HAP-1 (cell line): ENCODE results near the gene EXD2.
"Not testable (repeated sequence)": the region's sequence is repeated elsewhere in the genome, so short reads cannot be mapped to it uniquely, and the experiment has no call there.

Experiments
- DNase-seq, 2 experiments: peaks; one replicate each; pipeline ENCODE4 v3.0.0-alpha.2; 2016 to 2020; ENCODE audit warnings: low spot score in 2 of 2
- H3K27me3 ChIP-seq: fragments of 250-450 bp; sonication (Bioruptor Pico); 2 replicates; pipeline ENCODE4 v1.5.1; 2020; ENCODE audit warnings: low read depth, mild to moderate bottlenecking, moderate library complexity
- H3K36me3 ChIP-seq: fragments of 250-450 bp; sonication (Bioruptor Pico); replicated peaks from 2 replicates; pipeline ENCODE4 v1.5.1; 2020; ENCODE audit warnings: mild to moderate bottlenecking
- H3K4me1 ChIP-seq: fragments of 250-450 bp; sonication (Bioruptor Pico); 2 replicates; pipeline ENCODE4 v1.5.1; 2020; ENCODE audit warnings: mild to moderate bottlenecking
- H3K4me3 ChIP-seq: fragments of 250-450 bp; sonication (Bioruptor Pico); 2 replicates; pipeline ENCODE4 v1.5.1; 2020; ENCODE audit warnings: mild to moderate bottlenecking, moderate library complexity
- H3K9me3 ChIP-seq: fragments of 250-450 bp; sonication (Bioruptor Pico); 2 replicates; pipeline ENCODE4 v1.5.1; 2020; ENCODE audit warnings: mild to moderate bottlenecking, moderate library complexity
- in situ Hi-C: fragments of 300-500 bp; cut with MboI; formaldehyde crosslinking; loops from 3 replicates; pipeline ENCODE4 v1.14.3; 2020; ENCODE audit warnings: low sequenced_read_pairs, inconsistent platforms, mixed read lengths

Gene EXD2

GRCh38 chr14:69266572-69267345, 75.5 kb downstream of the EXD2 start:
- in situ Hi-C loops: no loop called here
- Histone ChIP-seq H3K9me3 (no peaks in the 10 kb centered on the region), H3K36me3 (no peaks in the 10 kb centered on the region), H3K4me3 (no peak overlapping the region), H3K4me1 (no peaks in the 10 kb centered on the region), H3K27me3 (peaks cover 31% of the 10 kb centered on the region)
- no peak for DNase-seq

- in situ Hi-C loops: no loop called here
- H3K4me3 ChIP-seq: no peak overlapping the region
- no peaks in the 10 kb centered on the region for H3K4me1 ChIP-seq
- H3K9me3 ChIP-seq: no peaks in the 10 kb centered on the region
- H3K36me3 ChIP-seq: no peaks in the 10 kb centered on the region
- H3K27me3 ChIP-seq: peaks cover 24% of the 10 kb centered on the region
- no peak for DNase-seq
Observed at GRCh38 chr14:69267492-69267891, 76.2 kb downstream of the EXD2 start.

- no peak overlapping the region for H3K4me3 ChIP-seq
- no peaks in the 10 kb centered on the region for H3K9me3 ChIP-seq
- in situ Hi-C loops: no loop called here
- no peak for DNase-seq
- H3K4me1 ChIP-seq: no peaks in the 10 kb centered on the region
- peaks cover 19% of the 10 kb centered on the region for H3K27me3 ChIP-seq
- H3K36me3 ChIP-seq: no peaks in the 10 kb centered on the region
Observed at GRCh38 chr14:69268223-69268622, 76.9 kb downstream of the EXD2 start.

GRCh38 chr14:69268763-69269162, 77.5 kb downstream of the EXD2 start:
- in situ Hi-C loops: no loop called here
- Histone ChIP-seq H3K9me3 (no peaks in the 10 kb centered on the region), H3K4me1 (no peaks in the 10 kb centered on the region), H3K4me3 (no peak overlapping the region), H3K27me3 (peaks cover 14% of the 10 kb centered on the region), H3K36me3 (no peaks in the 10 kb centered on the region)
- no peak for DNase-seq

- Histone ChIP-seq H3K27me3 (peaks cover 8% of the 10 kb centered on the region), H3K4me1 (no peaks in the 10 kb centered on the region), H3K36me3 (no peaks in the 10 kb centered on the region), H3K9me3 (no peaks in the 10 kb centered on the region), H3K4me3 (no peak overlapping the region)
- in situ Hi-C loops: no loop called here
- DNase-seq: no peak
Observed at GRCh38 chr14:69269381-69269780, 78.1 kb downstream of the EXD2 start.

- Histone ChIP-seq H3K36me3 (no peaks in the 10 kb centered on the region), H3K4me1 (no peaks in the 10 kb centered on the region), H3K27me3 (peaks cover 5% of the 10 kb centered on the region; the same call in 1 of the 2 replicates), H3K9me3 (no peaks in the 10 kb centered on the region), H3K4me3 (no peak overlapping the region)
- in situ Hi-C loops: no loop called here
- DNase-seq: no peak
Observed at GRCh38 chr14:69270097-69270496, 78.8 kb downstream of the EXD2 start.

- DNase-seq: no peak
- Histone ChIP-seq H3K9me3 (no peaks in the 10 kb centered on the region), H3K27me3 (no peaks in the 10 kb centered on the region), H3K4me3 (no peak overlapping the region), H3K36me3 (no peaks in the 10 kb centered on the region), H3K4me1 (no peaks in the 10 kb centered on the region)
- in situ Hi-C loops: no loop called here
Observed at GRCh38 chr14:69270795-69271708, 79.8 kb downstream of the EXD2 start.

- Histone ChIP-seq H3K9me3 (no peaks in the 10 kb centered on the region), H3K36me3 (no peaks in the 10 kb centered on the region), H3K4me3 (no peak overlapping the region), H3K27me3 (no peaks in the 10 kb centered on the region), H3K4me1 (no peaks in the 10 kb centered on the region)
- in situ Hi-C loops: no loop called here
- no peak for DNase-seq
Observed at GRCh38 chr14:69274321-69274720, 83.0 kb downstream of the EXD2 start.

GRCh38 chr14:69275331-69275730, 84.0 kb downstream of the EXD2 start:
- H3K36me3 ChIP-seq: no peaks in the 10 kb centered on the region
- H3K4me3 ChIP-seq: no peak overlapping the region
- no peaks in the 10 kb centered on the region for H3K4me1 ChIP-seq
- no peak for DNase-seq
- no peaks in the 10 kb centered on the region for H3K9me3 ChIP-seq
- in situ Hi-C loops: no loop called here
- H3K27me3 ChIP-seq: no peaks in the 10 kb centered on the region

- H3K27me3 ChIP-seq, H3K4me1 ChIP-seq, H3K9me3 ChIP-seq, in situ Hi-C loops, H3K36me3 ChIP-seq, H3K4me3 ChIP-seq, DNase-seq: not testable (repeated sequence)
Observed at GRCh38 chr14:69277356-69277755, 86.1 kb downstream of the EXD2 start.

- in situ Hi-C loops: no loop called here
- H3K4me3 ChIP-seq: no peak overlapping the region
Observed at GRCh38 chr14:69280746-69281291, 89.5 kb downstream of the EXD2 start.

GRCh38 chr14:69281450-69282169, 90.3 kb downstream of the EXD2 start:
- no peak for DNase-seq
- Histone ChIP-seq H3K4me3 (no peak overlapping the region), H3K36me3 (no peaks in the 10 kb centered on the region), H3K9me3 (no peaks in the 10 kb centered on the region), H3K4me1 (no peaks in the 10 kb centered on the region), H3K27me3 (no peaks in the 10 kb centered on the region)
- in situ Hi-C loops: no loop called here

More at GRCh38 chr14:69280746-69281291, 89.5 kb downstream of the EXD2 start:
- no peak for DNase-seq
- Histone ChIP-seq H3K4me1 (no peaks in the 10 kb centered on the region), H3K36me3 (no peaks in the 10 kb centered on the region), H3K9me3 (no peaks in the 10 kb centered on the region), H3K27me3 (no peaks in the 10 kb centered on the region)

- Histone ChIP-seq H3K4me1 (no peaks in the 10 kb centered on the region), H3K27me3 (no peaks in the 10 kb centered on the region), H3K36me3 (no peaks in the 10 kb centered on the region), H3K9me3 (no peaks in the 10 kb centered on the region), H3K4me3 (no peak overlapping the region)
- no peak for DNase-seq
- in situ Hi-C loops: no loop called here
Observed at GRCh38 chr14:69282448-69282847, 91.2 kb downstream of the EXD2 start.
